ENCODE results near the gene EXOC3L1. TPM values are rescaled to one million over a fixed set of nuclear protein-coding genes. Genes with fewer than 3 reads are reported as not detected.

The EXOC3L1 gene
- total RNA-seq, 1 experiment from 2014 or later: 4.0 TPM

- TF ChIP-seq, protein P1, sequence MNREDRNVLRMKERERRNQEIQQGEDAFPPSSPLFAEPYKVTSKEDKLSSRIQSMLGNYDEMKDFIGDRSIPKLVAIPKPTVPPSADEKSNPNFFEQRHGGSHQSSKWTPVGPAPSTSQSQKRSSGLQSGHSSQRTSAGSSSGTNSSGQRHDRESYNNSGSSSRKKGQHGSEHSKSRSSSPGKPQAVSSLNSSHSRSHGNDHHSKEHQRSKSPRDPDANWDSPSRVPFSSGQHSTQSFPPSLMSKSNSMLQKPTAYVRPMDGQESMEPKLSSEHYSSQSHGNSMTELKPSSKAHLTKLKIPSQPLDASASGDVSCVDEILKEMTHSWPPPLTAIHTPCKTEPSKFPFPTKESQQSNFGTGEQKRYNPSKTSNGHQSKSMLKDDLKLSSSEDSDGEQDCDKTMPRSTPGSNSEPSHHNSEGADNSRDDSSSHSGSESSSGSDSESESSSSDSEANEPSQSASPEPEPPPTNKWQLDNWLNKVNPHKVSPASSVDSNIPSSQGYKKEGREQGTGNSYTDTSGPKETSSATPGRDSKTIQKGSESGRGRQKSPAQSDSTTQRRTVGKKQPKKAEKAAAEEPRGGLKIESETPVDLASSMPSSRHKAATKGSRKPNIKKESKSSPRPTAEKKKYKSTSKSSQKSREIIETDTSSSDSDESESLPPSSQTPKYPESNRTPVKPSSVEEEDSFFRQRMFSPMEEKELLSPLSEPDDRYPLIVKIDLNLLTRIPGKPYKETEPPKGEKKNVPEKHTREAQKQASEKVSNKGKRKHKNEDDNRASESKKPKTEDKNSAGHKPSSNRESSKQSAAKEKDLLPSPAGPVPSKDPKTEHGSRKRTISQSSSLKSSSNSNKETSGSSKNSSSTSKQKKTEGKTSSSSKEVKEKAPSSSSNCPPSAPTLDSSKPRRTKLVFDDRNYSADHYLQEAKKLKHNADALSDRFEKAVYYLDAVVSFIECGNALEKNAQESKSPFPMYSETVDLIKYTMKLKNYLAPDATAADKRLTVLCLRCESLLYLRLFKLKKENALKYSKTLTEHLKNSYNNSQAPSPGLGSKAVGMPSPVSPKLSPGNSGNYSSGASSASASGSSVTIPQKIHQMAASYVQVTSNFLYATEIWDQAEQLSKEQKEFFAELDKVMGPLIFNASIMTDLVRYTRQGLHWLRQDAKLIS (CRISPR knock-in tag; IDR thresholded peaks at IDR 0.05; ENCODE audit: borderline replicate concordance): no peak
These were observed 20.9 kb downstream of the EXOC3L1 start (continued) for GRCh38 chr16:67169011-67169451.

GRCh38 chr16:67167588-67167987 is 22.3 kb downstream of the EXOC3L1 start:
- no peak for DNase-seq (ENCODE audit: low spot score)
- H3K4me3 Mint-ChIP-seq: no peak overlapping the region
- ATAC-seq: no peak
- peaks cover 37% of the 10 kb centered on the region for H3K4me1 Mint-ChIP-seq
- POLR2A ChIA-PET: no interaction called here
- peaks cover 94% of the 10 kb centered on the region for H3K27me3 Mint-ChIP-seq (ENCODE audit: low read depth)
- no peaks in the 10 kb centered on the region for H3K9me3 Mint-ChIP-seq
- no peak for TF ChIP-seq NFYB (CRISPR knock-in tag; conservative IDR thresholded peaks at IDR 0.05; ENCODE audit: low read depth)
- TF ChIP-seq ZNF121 (CRISPR knock-in tag; IDR thresholded peaks at IDR 0.05): no peak
- TF ChIP-seq KAT7 (CRISPR knock-in tag; IDR thresholded peaks at IDR 0.05; ENCODE audit: borderline replicate concordance): no peak
- TF ChIP-seq, protein P2, sequence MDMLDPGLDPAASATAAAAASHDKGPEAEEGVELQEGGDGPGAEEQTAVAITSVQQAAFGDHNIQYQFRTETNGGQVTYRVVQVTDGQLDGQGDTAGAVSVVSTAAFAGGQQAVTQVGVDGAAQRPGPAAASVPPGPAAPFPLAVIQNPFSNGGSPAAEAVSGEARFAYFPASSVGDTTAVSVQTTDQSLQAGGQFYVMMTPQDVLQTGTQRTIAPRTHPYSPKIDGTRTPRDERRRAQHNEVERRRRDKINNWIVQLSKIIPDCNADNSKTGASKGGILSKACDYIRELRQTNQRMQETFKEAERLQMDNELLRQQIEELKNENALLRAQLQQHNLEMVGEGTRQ (CRISPR knock-in tag; IDR thresholded peaks at IDR 0.05): no peak
- TF ChIP-seq, protein P3, sequence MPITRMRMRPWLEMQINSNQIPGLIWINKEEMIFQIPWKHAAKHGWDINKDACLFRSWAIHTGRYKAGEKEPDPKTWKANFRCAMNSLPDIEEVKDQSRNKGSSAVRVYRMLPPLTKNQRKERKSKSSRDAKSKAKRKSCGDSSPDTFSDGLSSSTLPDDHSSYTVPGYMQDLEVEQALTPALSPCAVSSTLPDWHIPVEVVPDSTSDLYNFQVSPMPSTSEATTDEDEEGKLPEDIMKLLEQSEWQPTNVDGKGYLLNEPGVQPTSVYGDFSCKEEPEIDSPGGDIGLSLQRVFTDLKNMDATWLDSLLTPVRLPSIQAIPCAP (CRISPR knock-in tag; IDR thresholded peaks at IDR 0.05): no peak
- TF ChIP-seq E2F1 (CRISPR knock-in tag; IDR thresholded peaks at IDR 0.05): no peak
- TF ChIP-seq ZNF416 (CRISPR knock-in tag; IDR thresholded peaks at IDR 0.05): no peak
- TF ChIP-seq ZNF396 (CRISPR knock-in tag; IDR thresholded peaks at IDR 0.05; ENCODE audit: borderline replicate concordance): no peak
- TF ChIP-seq ETV6 (CRISPR knock-in tag; IDR thresholded peaks at IDR 0.05): no peak
- TF ChIP-seq NFATC4 (CRISPR knock-in tag; IDR thresholded peaks at IDR 0.05): no peak
- TF ChIP-seq RORB (CRISPR knock-in tag; IDR thresholded peaks at IDR 0.05): no peak
- no peak for TF ChIP-seq ZBTB21 (CRISPR knock-in tag; IDR thresholded peaks at IDR 0.05; ENCODE audit: borderline replicate concordance)
- TF ChIP-seq, protein P4, sequence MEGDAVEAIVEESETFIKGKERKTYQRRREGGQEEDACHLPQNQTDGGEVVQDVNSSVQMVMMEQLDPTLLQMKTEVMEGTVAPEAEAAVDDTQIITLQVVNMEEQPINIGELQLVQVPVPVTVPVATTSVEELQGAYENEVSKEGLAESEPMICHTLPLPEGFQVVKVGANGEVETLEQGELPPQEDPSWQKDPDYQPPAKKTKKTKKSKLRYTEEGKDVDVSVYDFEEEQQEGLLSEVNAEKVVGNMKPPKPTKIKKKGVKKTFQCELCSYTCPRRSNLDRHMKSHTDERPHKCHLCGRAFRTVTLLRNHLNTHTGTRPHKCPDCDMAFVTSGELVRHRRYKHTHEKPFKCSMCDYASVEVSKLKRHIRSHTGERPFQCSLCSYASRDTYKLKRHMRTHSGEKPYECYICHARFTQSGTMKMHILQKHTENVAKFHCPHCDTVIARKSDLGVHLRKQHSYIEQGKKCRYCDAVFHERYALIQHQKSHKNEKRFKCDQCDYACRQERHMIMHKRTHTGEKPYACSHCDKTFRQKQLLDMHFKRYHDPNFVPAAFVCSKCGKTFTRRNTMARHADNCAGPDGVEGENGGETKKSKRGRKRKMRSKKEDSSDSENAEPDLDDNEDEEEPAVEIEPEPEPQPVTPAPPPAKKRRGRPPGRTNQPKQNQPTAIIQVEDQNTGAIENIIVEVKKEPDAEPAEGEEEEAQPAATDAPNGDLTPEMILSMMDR (IDR thresholded peaks at IDR 0.05): no peak
- TF ChIP-seq MYBL2 (CRISPR knock-in tag; IDR thresholded peaks at IDR 0.05): no peak
- CTCF ChIA-PET: interaction anchor here (1.4 to 15.6 kb wide), 4 partner anchors 11 to 207 kb away, joined by 3 to 386 read pairs (median 68); partner anchors contain the start of genes B3GNT9, CES3, ELMO3 and FBXL8
- no peak overlapping the region for H3K27ac Mint-ChIP-seq
- H3K36me3 Mint-ChIP-seq: no peaks in the 10 kb centered on the region

- Mint-ChIP-seq H3K4me1 (peaks cover 44% of the 10 kb centered on the region), H3K27me3 (ENCODE audit: low read depth) (peaks cover 94% of the 10 kb centered on the region), H3K27ac (no peak overlapping the region), H3K4me3 (peak overlapping the region; percentile 56), H3K36me3 (no peaks in the 10 kb centered on the region), H3K9me3 (no peaks in the 10 kb centered on the region)
- CTCF ChIA-PET: interaction anchor here (1.0 to 15.6 kb wide), 5 partner anchors 10 to 213 kb away, joined by 3 to 386 read pairs (median 4); partner anchors contain the start of genes B3GNT9, CES3, FBXL8 and TRADD
- ATAC-seq: no peak
- no peak for DNase-seq (ENCODE audit: low spot score)
- POLR2A ChIA-PET: no interaction called here
- TF ChIP-seq ZNF219 (CRISPR knock-in tag; IDR thresholded peaks at IDR 0.05; ENCODE audit: borderline replicate concordance): no peak
- TF ChIP-seq, protein P5, sequence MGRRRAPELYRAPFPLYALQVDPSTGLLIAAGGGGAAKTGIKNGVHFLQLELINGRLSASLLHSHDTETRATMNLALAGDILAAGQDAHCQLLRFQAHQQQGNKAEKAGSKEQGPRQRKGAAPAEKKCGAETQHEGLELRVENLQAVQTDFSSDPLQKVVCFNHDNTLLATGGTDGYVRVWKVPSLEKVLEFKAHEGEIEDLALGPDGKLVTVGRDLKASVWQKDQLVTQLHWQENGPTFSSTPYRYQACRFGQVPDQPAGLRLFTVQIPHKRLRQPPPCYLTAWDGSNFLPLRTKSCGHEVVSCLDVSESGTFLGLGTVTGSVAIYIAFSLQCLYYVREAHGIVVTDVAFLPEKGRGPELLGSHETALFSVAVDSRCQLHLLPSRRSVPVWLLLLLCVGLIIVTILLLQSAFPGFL (CRISPR knock-in tag; IDR thresholded peaks at IDR 0.05; ENCODE audit: borderline replicate concordance): no peak
- TF ChIP-seq JAZF1 (CRISPR knock-in tag; IDR thresholded peaks at IDR 0.05): no peak
These were observed 23.3 kb downstream of the EXOC3L1 start for GRCh38 chr16:67166598-67167168.
